GM20431 (cell line): ENCODE data around the gene ZMIZ1.

Experiments used
- in situ Hi-C: fragments of 300-500 bp; cut with MseI, MboI; formaldehyde crosslinking; loops from one replicate; pipeline ENCODE4 v1.15.0; 2020; ENCODE audit warnings: low sequenced_read_pairs; ENCODE audit not compliant: unreplicated experiment

ZMIZ1 gene

GRCh38 chr10:79351332-79351731 is 282.6 kb downstream of the ZMIZ1 start:
- in situ Hi-C loops: no loop called here

- in situ Hi-C loops: no loop called here
Measured at GRCh38 chr10:79352035-79352877, 283.5 kb downstream of the ZMIZ1 start.

GRCh38 chr10:79353000-79353406 is 284.2 kb downstream of the ZMIZ1 start:
- in situ Hi-C loops: no loop called here

GRCh38 chr10:79353726-79354125 is 285.0 kb downstream of the ZMIZ1 start:
- in situ Hi-C loops: no loop called here

GRCh38 chr10:79354141-79354540 is 285.4 kb downstream of the ZMIZ1 start:
- in situ Hi-C loops: no loop called here

- in situ Hi-C loops: no loop called here
Measured at GRCh38 chr10:79354615-79355014, 285.8 kb downstream of the ZMIZ1 start.

- in situ Hi-C loops: no loop called here
Measured at GRCh38 chr10:79355420-79356017, 286.8 kb downstream of the ZMIZ1 start.

GRCh38 chr10:79356104-79356503 is 287.3 kb downstream of the ZMIZ1 start:
- in situ Hi-C loops: no loop called here

- in situ Hi-C loops: no loop called here
Measured at GRCh38 chr10:79357180-79357579, 288.4 kb downstream of the ZMIZ1 start.

- in situ Hi-C loops: no loop called here
Measured at GRCh38 chr10:79358811-79359210, 290.0 kb downstream of the ZMIZ1 start.

- in situ Hi-C loops: no loop called here
Measured at GRCh38 chr10:79359816-79360498, 291.2 kb downstream of the ZMIZ1 start.

GRCh38 chr10:79360499-79361342 is 292.0 kb downstream of the ZMIZ1 start:
- in situ Hi-C loops: no loop called here

- in situ Hi-C loops: no loop called here
Measured at GRCh38 chr10:79361726-79362397, 293.1 kb downstream of the ZMIZ1 start.
